H9 (cell line): ENCODE data around the gene SERPING1. TPM values are rescaled to one million over a fixed set of nuclear protein-coding genes. Genes with fewer than 3 reads are reported as not detected.

ENCODE experiments used
- DNase-seq: peaks from one replicate; pipeline ENCODE4 v3.0.0-alpha.2; 2017
- H2AFZ ChIP-seq: one replicate; pipeline ENCODE4 v1.6.1; 2013; ENCODE audit warnings: mild to moderate bottlenecking, low read length, control low read depth, moderate library complexity
- H2AK5ac ChIP-seq: 2 replicates; pipeline ENCODE4 v1.6.1; 2013; ENCODE audit warnings: low read length, control low read depth, mixed read lengths; ENCODE audit not compliant: insufficient read length
- H2BK120ac ChIP-seq: one replicate; pipeline ENCODE4 v1.6.1; 2013; ENCODE audit warnings: low read depth, mild to moderate bottlenecking, low read length, control low read depth, inconsistent platforms; ENCODE audit not compliant: poor library complexity, severe bottlenecking
- H2BK12ac ChIP-seq: 2 replicates; pipeline ENCODE4 v1.6.1; 2013; ENCODE audit warnings: low read length, control low read depth, mixed read lengths, low read depth; ENCODE audit not compliant: insufficient read length
- H2BK15ac ChIP-seq: 2 replicates; pipeline ENCODE4 v1.6.1; 2013; ENCODE audit warnings: low read depth, low read length, control low read depth
- H2BK20ac ChIP-seq: one replicate; pipeline ENCODE4 v1.6.1; 2013; ENCODE audit warnings: low read depth, mild to moderate bottlenecking, low read length, control low read depth, inconsistent platforms; ENCODE audit not compliant: poor library complexity, severe bottlenecking
- H2BK5ac ChIP-seq: 2 replicates; pipeline ENCODE4 v1.6.1; 2013; ENCODE audit warnings: low read length, control low read depth, mixed read lengths; ENCODE audit not compliant: insufficient read length
- H3K14ac ChIP-seq: 2 replicates; pipeline ENCODE4 v1.6.1; 2013; ENCODE audit warnings: low read length, control low read depth; ENCODE audit not compliant: insufficient read depth
- H3K18ac ChIP-seq: 2 replicates; pipeline ENCODE4 v1.6.1; 2013; ENCODE audit warnings: low read depth, mild to moderate bottlenecking, mixed read lengths, low read length, control low read depth; ENCODE audit not compliant: insufficient read length
- H3K23ac ChIP-seq: 2 replicates; pipeline ENCODE4 v1.6.1; 2013; ENCODE audit warnings: low read length, control low read depth, mixed read lengths, low read depth; ENCODE audit not compliant: insufficient read length
- H3K23me2 ChIP-seq: 2 replicates; pipeline ENCODE4 v1.6.1; 2013; ENCODE audit warnings: low read depth, mild to moderate bottlenecking, mixed read lengths, low read length, control low read depth; ENCODE audit not compliant: insufficient read length, poor library complexity, severe bottlenecking
- H3K27ac ChIP-seq: 2 replicates; pipeline ENCODE4 v1.5.1; 2013; ENCODE audit warnings: low read length, control low read depth, mixed read lengths, low read depth; ENCODE audit not compliant: insufficient read length
- H3K27me3 ChIP-seq: 2 replicates; pipeline ENCODE4 v1.6.1; 2013; ENCODE audit warnings: low read length, control low read depth, inconsistent platforms; ENCODE audit not compliant: insufficient read depth
- H3K4ac ChIP-seq: 2 replicates; pipeline ENCODE4 v1.6.1; 2013; ENCODE audit warnings: low read depth, mild to moderate bottlenecking, control low read depth, inconsistent platforms, low read length, moderate library complexity
- H3K4me1 ChIP-seq: 2 replicates; pipeline ENCODE4 v1.6.1; 2013; ENCODE audit warnings: low read length, control low read depth, inconsistent platforms; ENCODE audit not compliant: insufficient read depth
- H3K4me2 ChIP-seq: 2 replicates; pipeline ENCODE4 v1.6.1; 2013; ENCODE audit warnings: low read length, control low read depth, mixed read lengths; ENCODE audit not compliant: insufficient read length, insufficient read depth
- H3K56ac ChIP-seq: 2 replicates; pipeline ENCODE4 v1.6.1; 2013; ENCODE audit warnings: low read depth, mild to moderate bottlenecking, mixed read lengths, low read length, control low read depth; ENCODE audit not compliant: insufficient read length
- H3K79me1 ChIP-seq: 2 replicates; pipeline ENCODE4 v1.6.1; 2013; ENCODE audit warnings: low read depth, mild to moderate bottlenecking, moderate library complexity, low read length, control low read depth, inconsistent platforms; ENCODE audit not compliant: insufficient read depth, poor library complexity, severe bottlenecking
- H3K79me2 ChIP-seq: 2 replicates; pipeline ENCODE4 v1.6.1; 2013; ENCODE audit warnings: low read length, control low read depth, inconsistent platforms; ENCODE audit not compliant: insufficient read depth
- H3K9ac ChIP-seq: 2 replicates; pipeline ENCODE4 v1.6.1; 2013; ENCODE audit warnings: low read length, control low read depth, mixed read lengths; ENCODE audit not compliant: insufficient read length; ENCODE audit errors: extremely low read depth
- H3K9me3 ChIP-seq: one replicate; pipeline ENCODE4 v1.6.1; 2013; ENCODE audit warnings: low read depth, low read length, inconsistent platforms; ENCODE audit not compliant: control insufficient read depth
- H3T11ph ChIP-seq: one replicate; pipeline ENCODE4 v1.6.1; 2013; ENCODE audit warnings: mild to moderate bottlenecking, low read length, control low read depth, inconsistent platforms
- H4K20me1 ChIP-seq: one replicate; pipeline ENCODE4 v1.6.1; 2013; ENCODE audit not compliant: control insufficient read depth, insufficient read length, insufficient read depth
- H4K5ac ChIP-seq: 2 replicates; pipeline ENCODE4 v1.6.1; 2013; ENCODE audit warnings: low read depth, mild to moderate bottlenecking, mixed read lengths, low read length, control low read depth; ENCODE audit not compliant: insufficient read length
- H4K8ac ChIP-seq: replicated peaks from 2 replicates; pipeline ENCODE4 v1.6.1; 2013; ENCODE audit warnings: low read length, control low read depth, mixed read lengths, low read depth; ENCODE audit not compliant: insufficient read length
- H4K91ac ChIP-seq: 2 replicates; pipeline ENCODE4 v1.6.1; 2013; ENCODE audit warnings: low read depth, mild to moderate bottlenecking, moderate library complexity, mixed read lengths, low read length, control low read depth; ENCODE audit not compliant: insufficient read length
- H3K27ac Mint-ChIP-seq, 3 experiments: 2 replicates in 2 of 3; 3 replicates in 1 of 3; pipeline ENCODE4 v1.8.0; 2020 to 2021; ENCODE audit warnings: mixed read lengths in 3 of 3, mild to moderate bottlenecking in 1 of 3, moderate library complexity in 1 of 3
- H3K27me3 Mint-ChIP-seq: 2 replicates; pipeline ENCODE4 v1.8.0; 2021; ENCODE audit warnings: low read depth, mild to moderate bottlenecking, moderate library complexity, mixed read lengths
- H3K36me3 Mint-ChIP-seq, 3 experiments: 2 replicates in 2 of 3; 3 replicates in 1 of 3; pipeline ENCODE4 v1.8.0; 2020 to 2021; ENCODE audit warnings: low read depth in 3 of 3, mixed read lengths in 3 of 3; ENCODE audit not compliant: insufficient read depth in 1 of 3
- H3K4me1 Mint-ChIP-seq, 2 experiments: 2 replicates each; pipeline ENCODE4 v1.8.0; 2020; ENCODE audit warnings: mixed read lengths in 2 of 2
- H3K4me3 Mint-ChIP-seq, 2 experiments: 2 replicates in 1 of 2; 3 replicates in 1 of 2; pipeline ENCODE4 v1.8.0; 2020 to 2021; ENCODE audit warnings: mild to moderate bottlenecking in 2 of 2, mixed read lengths in 2 of 2, moderate library complexity in 1 of 2
- H3K9me3 Mint-ChIP-seq, 2 experiments: 2 replicates in 1 of 2; 3 replicates in 1 of 2; pipeline ENCODE4 v1.8.0; 2020; ENCODE audit warnings: mild to moderate bottlenecking in 2 of 2, mixed read lengths in 2 of 2, moderate library complexity in 1 of 2
- CTCF ChIP-seq: fragments of 200-600 bp; sonication (generic); conservative IDR thresholded peaks from 3 replicates; pipeline ENCODE4 v1.8.0; 2021; ENCODE audit warnings: antibody characterized with exemption, mild to moderate bottlenecking
- whole genome bisulfite sequencing: extraction: QIAGEN DNeasy Blood & Tissue Kit; methylation state at CpG from one replicate; pipeline ENCODE4 v1.1.7; 2013; ENCODE audit warnings: missing lambda C conversion rate, low lambda C conversion rate, mixed read lengths; ENCODE audit not compliant: insufficient read length; ENCODE audit errors: extremely low coverage; 5-methylcytosine and 5-hydroxymethylcytosine counted together
- total RNA-seq: library from RNA; stranded (reverse); gene quantifications from 2 replicates; pipeline ENCODE4 v1.2.1, GENCODE V29; 2021

The SERPING1 gene
- total RNA-seq, 1 experiment from 2014 or later, result 35.2 TPM

- H3K4me2 ChIP-seq, result no peak overlapping the region
- no peak overlapping the region for H2BK20ac ChIP-seq
- H2AFZ ChIP-seq, result no peak overlapping the region
- peaks cover 81 to 88% of the 10 kb centered on the region in 2 experiments for H3K4me1 Mint-ChIP-seq
- no peak overlapping the region for H3K18ac ChIP-seq
- H3K23ac ChIP-seq, result no peak overlapping the region
- H3T11ph ChIP-seq, result no peak overlapping the region
- H2BK15ac ChIP-seq, result no peak overlapping the region
- H2BK12ac ChIP-seq, result no peak overlapping the region
- no peak overlapping the region for H3K9ac ChIP-seq
- H3K4me1 ChIP-seq, result peaks cover 18% of the 10 kb centered on the region
- H4K20me1 ChIP-seq, result peaks cover 2% of the 10 kb centered on the region
- H4K8ac ChIP-seq, result no peak overlapping the region
- no peak overlapping the region for H3K56ac ChIP-seq
- peaks cover 7% of the 10 kb centered on the region; the same call in 1 of the 2 replicates for H3K79me2 ChIP-seq
- H3K9me3 Mint-ChIP-seq, result peaks cover 3 to 4% of the 10 kb centered on the region in 2 experiments; a peak in 4 of 5 replicates
- H3K27me3 ChIP-seq, result no peaks in the 10 kb centered on the region
- no peak overlapping the region for H2AK5ac ChIP-seq
- H3K14ac ChIP-seq, result no peak overlapping the region
- no peaks in the 10 kb centered on the region for H3K27me3 Mint-ChIP-seq
- H3K36me3 Mint-ChIP-seq, result peaks cover 33 to 58% (median 50%) of the 10 kb centered on the region in 3 experiments
- H4K91ac ChIP-seq, result no peak overlapping the region
- H3K23me2 ChIP-seq, result peaks cover 17% of the 10 kb centered on the region
- WGBS, result no CpG with 5 or more reads among the region's 3 CpGs
- H4K5ac ChIP-seq, result no peak overlapping the region
- no peak overlapping the region for H2BK5ac ChIP-seq
- H3K27ac ChIP-seq, result no peak overlapping the region
- H2BK120ac ChIP-seq, result no peak overlapping the region
- no peaks in the 10 kb centered on the region for H3K9me3 ChIP-seq
- H3K4me3 Mint-ChIP-seq, result no peak overlapping the region
- no peaks in the 10 kb centered on the region for H3K79me1 ChIP-seq
- no peak for TF ChIP-seq CTCF
- no peak for DNase-seq
- H3K4ac ChIP-seq, result no peak overlapping the region
- H3K27ac Mint-ChIP-seq, result peak overlapping the region in 1 of 3 experiments; percentile 86; a peak in 2 of 7 replicates
These were observed 46.3 kb downstream of the SERPING1 start for GRCh38 chr11:57643802-57644201.
